H9 (cell line): ENCODE data around the gene ADGRD1. TPM values are rescaled to one million over a fixed set of nuclear protein-coding genes. Genes with fewer than 3 reads are reported as not detected.

ENCODE experiments used
- DNase-seq: peaks from one replicate; pipeline ENCODE4 v3.0.0-alpha.2; 2017
- H2AFZ ChIP-seq: one replicate; pipeline ENCODE4 v1.6.1; 2013; ENCODE audit warnings: mild to moderate bottlenecking, low read length, control low read depth, moderate library complexity
- H2AK5ac ChIP-seq: 2 replicates; pipeline ENCODE4 v1.6.1; 2013; ENCODE audit warnings: low read length, control low read depth, mixed read lengths; ENCODE audit not compliant: insufficient read length
- H2BK120ac ChIP-seq: one replicate; pipeline ENCODE4 v1.6.1; 2013; ENCODE audit warnings: low read depth, mild to moderate bottlenecking, low read length, control low read depth, inconsistent platforms; ENCODE audit not compliant: poor library complexity, severe bottlenecking
- H2BK12ac ChIP-seq: 2 replicates; pipeline ENCODE4 v1.6.1; 2013; ENCODE audit warnings: low read length, control low read depth, mixed read lengths, low read depth; ENCODE audit not compliant: insufficient read length
- H2BK15ac ChIP-seq: 2 replicates; pipeline ENCODE4 v1.6.1; 2013; ENCODE audit warnings: low read depth, low read length, control low read depth
- H2BK20ac ChIP-seq: one replicate; pipeline ENCODE4 v1.6.1; 2013; ENCODE audit warnings: low read depth, mild to moderate bottlenecking, low read length, control low read depth, inconsistent platforms; ENCODE audit not compliant: poor library complexity, severe bottlenecking
- H2BK5ac ChIP-seq: 2 replicates; pipeline ENCODE4 v1.6.1; 2013; ENCODE audit warnings: low read length, control low read depth, mixed read lengths; ENCODE audit not compliant: insufficient read length
- H3K14ac ChIP-seq: 2 replicates; pipeline ENCODE4 v1.6.1; 2013; ENCODE audit warnings: low read length, control low read depth; ENCODE audit not compliant: insufficient read depth
- H3K18ac ChIP-seq: 2 replicates; pipeline ENCODE4 v1.6.1; 2013; ENCODE audit warnings: low read depth, mild to moderate bottlenecking, mixed read lengths, low read length, control low read depth; ENCODE audit not compliant: insufficient read length
- H3K23ac ChIP-seq: 2 replicates; pipeline ENCODE4 v1.6.1; 2013; ENCODE audit warnings: low read length, control low read depth, mixed read lengths, low read depth; ENCODE audit not compliant: insufficient read length
- H3K23me2 ChIP-seq: 2 replicates; pipeline ENCODE4 v1.6.1; 2013; ENCODE audit warnings: low read depth, mild to moderate bottlenecking, mixed read lengths, low read length, control low read depth; ENCODE audit not compliant: insufficient read length, poor library complexity, severe bottlenecking
- H3K27ac ChIP-seq: 2 replicates; pipeline ENCODE4 v1.5.1; 2013; ENCODE audit warnings: low read length, control low read depth, mixed read lengths, low read depth; ENCODE audit not compliant: insufficient read length
- H3K27me3 ChIP-seq: 2 replicates; pipeline ENCODE4 v1.6.1; 2013; ENCODE audit warnings: low read length, control low read depth, inconsistent platforms; ENCODE audit not compliant: insufficient read depth
- H3K4ac ChIP-seq: 2 replicates; pipeline ENCODE4 v1.6.1; 2013; ENCODE audit warnings: low read depth, mild to moderate bottlenecking, control low read depth, inconsistent platforms, low read length, moderate library complexity
- H3K4me1 ChIP-seq: 2 replicates; pipeline ENCODE4 v1.6.1; 2013; ENCODE audit warnings: low read length, control low read depth, inconsistent platforms; ENCODE audit not compliant: insufficient read depth
- H3K4me2 ChIP-seq: 2 replicates; pipeline ENCODE4 v1.6.1; 2013; ENCODE audit warnings: low read length, control low read depth, mixed read lengths; ENCODE audit not compliant: insufficient read length, insufficient read depth
- H3K56ac ChIP-seq: 2 replicates; pipeline ENCODE4 v1.6.1; 2013; ENCODE audit warnings: low read depth, mild to moderate bottlenecking, mixed read lengths, low read length, control low read depth; ENCODE audit not compliant: insufficient read length
- H3K79me1 ChIP-seq: 2 replicates; pipeline ENCODE4 v1.6.1; 2013; ENCODE audit warnings: low read depth, mild to moderate bottlenecking, moderate library complexity, low read length, control low read depth, inconsistent platforms; ENCODE audit not compliant: insufficient read depth, poor library complexity, severe bottlenecking
- H3K79me2 ChIP-seq: 2 replicates; pipeline ENCODE4 v1.6.1; 2013; ENCODE audit warnings: low read length, control low read depth, inconsistent platforms; ENCODE audit not compliant: insufficient read depth
- H3K9ac ChIP-seq: 2 replicates; pipeline ENCODE4 v1.6.1; 2013; ENCODE audit warnings: low read length, control low read depth, mixed read lengths; ENCODE audit not compliant: insufficient read length; ENCODE audit errors: extremely low read depth
- H3K9me3 ChIP-seq: one replicate; pipeline ENCODE4 v1.6.1; 2013; ENCODE audit warnings: low read depth, low read length, inconsistent platforms; ENCODE audit not compliant: control insufficient read depth
- H3T11ph ChIP-seq: one replicate; pipeline ENCODE4 v1.6.1; 2013; ENCODE audit warnings: mild to moderate bottlenecking, low read length, control low read depth, inconsistent platforms
- H4K20me1 ChIP-seq: one replicate; pipeline ENCODE4 v1.6.1; 2013; ENCODE audit not compliant: control insufficient read depth, insufficient read length, insufficient read depth
- H4K5ac ChIP-seq: 2 replicates; pipeline ENCODE4 v1.6.1; 2013; ENCODE audit warnings: low read depth, mild to moderate bottlenecking, mixed read lengths, low read length, control low read depth; ENCODE audit not compliant: insufficient read length
- H4K8ac ChIP-seq: replicated peaks from 2 replicates; pipeline ENCODE4 v1.6.1; 2013; ENCODE audit warnings: low read length, control low read depth, mixed read lengths, low read depth; ENCODE audit not compliant: insufficient read length
- H4K91ac ChIP-seq: 2 replicates; pipeline ENCODE4 v1.6.1; 2013; ENCODE audit warnings: low read depth, mild to moderate bottlenecking, moderate library complexity, mixed read lengths, low read length, control low read depth; ENCODE audit not compliant: insufficient read length
- H3K27ac Mint-ChIP-seq, 3 experiments: 2 replicates in 2 of 3; 3 replicates in 1 of 3; pipeline ENCODE4 v1.8.0; 2020 to 2021; ENCODE audit warnings: mixed read lengths in 3 of 3, mild to moderate bottlenecking in 1 of 3, moderate library complexity in 1 of 3
- H3K27me3 Mint-ChIP-seq: 2 replicates; pipeline ENCODE4 v1.8.0; 2021; ENCODE audit warnings: low read depth, mild to moderate bottlenecking, moderate library complexity, mixed read lengths
- H3K36me3 Mint-ChIP-seq, 3 experiments: 2 replicates in 2 of 3; 3 replicates in 1 of 3; pipeline ENCODE4 v1.8.0; 2020 to 2021; ENCODE audit warnings: low read depth in 3 of 3, mixed read lengths in 3 of 3; ENCODE audit not compliant: insufficient read depth in 1 of 3
- H3K4me1 Mint-ChIP-seq, 2 experiments: 2 replicates each; pipeline ENCODE4 v1.8.0; 2020; ENCODE audit warnings: mixed read lengths in 2 of 2
- H3K4me3 Mint-ChIP-seq, 2 experiments: 2 replicates in 1 of 2; 3 replicates in 1 of 2; pipeline ENCODE4 v1.8.0; 2020 to 2021; ENCODE audit warnings: mild to moderate bottlenecking in 2 of 2, mixed read lengths in 2 of 2, moderate library complexity in 1 of 2
- H3K9me3 Mint-ChIP-seq, 2 experiments: 2 replicates in 1 of 2; 3 replicates in 1 of 2; pipeline ENCODE4 v1.8.0; 2020; ENCODE audit warnings: mild to moderate bottlenecking in 2 of 2, mixed read lengths in 2 of 2, moderate library complexity in 1 of 2
- WGBS: extraction: QIAGEN DNeasy Blood & Tissue Kit; methylation state at CpG from one replicate; pipeline ENCODE4 v1.1.7; 2013; ENCODE audit warnings: missing lambda C conversion rate, low lambda C conversion rate, mixed read lengths; ENCODE audit not compliant: insufficient read length; ENCODE audit errors: extremely low coverage; 5-methylcytosine and 5-hydroxymethylcytosine counted together
- total RNA-seq: library from RNA; stranded (reverse); gene quantifications from 2 replicates; pipeline ENCODE4 v1.2.1, GENCODE V29; 2021
- TF ChIP-seq, protein P1 (sequence below): fragments of 200-600 bp; sonication (generic); conservative IDR thresholded peaks from 3 replicates; pipeline ENCODE4 v1.8.0; 2021; ENCODE audit warnings: antibody characterized with exemption, mild to moderate bottlenecking

The ADGRD1 gene
- total RNA-seq, 1 experiment from 2014 or later = 0.52 TPM

DNA sequence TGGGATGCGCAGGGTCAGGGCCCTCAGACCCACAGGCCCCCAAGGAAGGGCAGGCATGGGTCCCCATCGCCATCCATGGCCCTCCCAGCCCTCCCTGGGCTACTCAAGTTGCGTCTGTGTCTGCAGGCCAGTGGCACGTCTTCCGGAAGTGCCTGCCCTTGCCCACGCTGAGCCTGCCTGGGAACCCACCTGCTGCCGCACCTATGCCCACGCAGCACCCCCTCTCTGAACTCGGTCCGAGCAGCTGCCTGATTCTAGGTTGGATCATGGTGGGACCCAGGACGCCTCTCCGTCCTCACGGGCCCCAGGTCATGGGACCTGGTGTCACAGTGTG lies 182.8 kb downstream of the ADGRD1 start:
- Histone ChIP-seq H3T11ph (no peak overlapping the region), H3K9ac (no peak overlapping the region), H4K20me1 (no peaks in the 10 kb centered on the region), H2BK20ac (no peak overlapping the region), H4K91ac (no peak overlapping the region), H4K5ac (no peak overlapping the region), H3K4ac (no peak overlapping the region), H3K56ac (no peak overlapping the region), H2AFZ (no peak overlapping the region), H3K9me3 (no peaks in the 10 kb centered on the region), H3K4me2 (no peak overlapping the region), H2BK15ac (no peak overlapping the region), H2BK12ac (no peak overlapping the region), H3K27ac (no peak overlapping the region), H2BK5ac (no peak overlapping the region), H3K23ac (no peak overlapping the region), H4K8ac (no peak overlapping the region), H3K14ac (no peak overlapping the region; the same call in 1 of the 2 replicates), H3K79me2 (no peaks in the 10 kb centered on the region), H3K4me1 (no peaks in the 10 kb centered on the region), H2BK120ac (no peak overlapping the region), H3K27me3 (no peaks in the 10 kb centered on the region), H2AK5ac (no peak overlapping the region), H3K23me2 (no peaks in the 10 kb centered on the region), H3K79me1 (no peaks in the 10 kb centered on the region), H3K18ac (no peak overlapping the region)
- no peaks in the 10 kb centered on the region for H3K36me3 Mint-ChIP-seq
- H3K27me3 Mint-ChIP-seq = peaks cover 14% of the 10 kb centered on the region
- WGBS = no CpG with 5 or more reads among the region's 13 CpGs
- H3K27ac Mint-ChIP-seq = no peak overlapping the region
- DNase-seq = no peak
- H3K4me1 Mint-ChIP-seq = peaks cover 0 to 9% of the 10 kb centered on the region in 2 experiments; a peak in 2 of 4 replicates
- H3K9me3 Mint-ChIP-seq = no peaks in the 10 kb centered on the region
- TF ChIP-seq, protein P1, sequence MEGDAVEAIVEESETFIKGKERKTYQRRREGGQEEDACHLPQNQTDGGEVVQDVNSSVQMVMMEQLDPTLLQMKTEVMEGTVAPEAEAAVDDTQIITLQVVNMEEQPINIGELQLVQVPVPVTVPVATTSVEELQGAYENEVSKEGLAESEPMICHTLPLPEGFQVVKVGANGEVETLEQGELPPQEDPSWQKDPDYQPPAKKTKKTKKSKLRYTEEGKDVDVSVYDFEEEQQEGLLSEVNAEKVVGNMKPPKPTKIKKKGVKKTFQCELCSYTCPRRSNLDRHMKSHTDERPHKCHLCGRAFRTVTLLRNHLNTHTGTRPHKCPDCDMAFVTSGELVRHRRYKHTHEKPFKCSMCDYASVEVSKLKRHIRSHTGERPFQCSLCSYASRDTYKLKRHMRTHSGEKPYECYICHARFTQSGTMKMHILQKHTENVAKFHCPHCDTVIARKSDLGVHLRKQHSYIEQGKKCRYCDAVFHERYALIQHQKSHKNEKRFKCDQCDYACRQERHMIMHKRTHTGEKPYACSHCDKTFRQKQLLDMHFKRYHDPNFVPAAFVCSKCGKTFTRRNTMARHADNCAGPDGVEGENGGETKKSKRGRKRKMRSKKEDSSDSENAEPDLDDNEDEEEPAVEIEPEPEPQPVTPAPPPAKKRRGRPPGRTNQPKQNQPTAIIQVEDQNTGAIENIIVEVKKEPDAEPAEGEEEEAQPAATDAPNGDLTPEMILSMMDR = no peak
- H3K4me3 Mint-ChIP-seq = no peak overlapping the region
